Left renal cortex interstitium (tissue), 4 donors: ENCODE data around the gene EZH1. TPM values are rescaled to one million over a fixed set of nuclear protein-coding genes. Genes with fewer than 3 reads are reported as not detected.

Source experiments
- DNase-seq, 4 donors: peaks; one replicate each; pipeline ENCODE4 v3.0.0-alpha.2; 2013; ENCODE audit warnings: low read depth in 4 of 4, low spot score in 2 of 4, missing footprints in 1 of 4
- polyA plus RNA-seq, 4 donors: library from polyadenylated mRNA; unstranded; fragments of 120-200 nt; gene quantifications; one replicate each; pipeline ENCODE4 v1.2.1, GENCODE V29; 2013; ENCODE audit not compliant: insufficient read length in 4 of 4

EZH1 gene
- polyA plus RNA-seq = 10 to 100 TPM; 32.5 to 65.2 (median 51.7) TPM

GRCh38 chr17:42744806-42745617 lies at the start of gene EZH1:
TSS of gene EZH1 (minus strand) at chr17:42745040. CDS start at chr17:42728941, 16,099 bp downstream.
- peak; percentile 75 to 85 (median 84) for DNase-seq

- no peak for DNase-seq
These were observed 47.7 kb upstream of the EZH1 start for GRCh38 chr17:42792545-42792944.

- no peak for DNase-seq
These were observed 47.1 kb upstream of the EZH1 start for GRCh38 chr17:42791948-42792347.

- no peak for DNase-seq
These were observed 42.4 kb upstream of the EZH1 start for GRCh38 chr17:42787266-42787665.

GRCh38 chr17:42784811-42785592 lies 40.2 kb upstream of the EZH1 start:
- DNase-seq = no peak

GRCh38 chr17:42784409-42784808 lies 39.6 kb upstream of the EZH1 start:
- DNase-seq = no peak

GRCh38 chr17:42783791-42784138 lies 38.9 kb upstream of the EZH1 start:
- no peak for DNase-seq

GRCh38 chr17:42783062-42783790 lies 38.4 kb upstream of the EZH1 start:
- no peak for DNase-seq

- no peak for DNase-seq
These were observed 37.6 kb upstream of the EZH1 start for GRCh38 chr17:42782166-42783061.

GRCh38 chr17:42781639-42782165 lies 36.9 kb upstream of the EZH1 start:
- DNase-seq = no peak

GRCh38 chr17:42780851-42781638 lies 36.2 kb upstream of the EZH1 start:
- DNase-seq = no peak

- DNase-seq = no peak
These were observed 35.4 kb upstream of the EZH1 start, which contains the start of gene WNK4 for GRCh38 chr17:42779936-42780850. TSS of gene WNK4 (plus strand) at chr17:42780610. CDS start at chr17:42780699, 89 bp downstream.

- DNase-seq = no peak
These were observed 34.6 kb upstream of the EZH1 start for GRCh38 chr17:42779304-42779935.

GRCh38 chr17:42778570-42778969 lies 33.7 kb upstream of the EZH1 start:
- DNase-seq = no peak

GRCh38 chr17:42775534-42776098 lies 30.8 kb upstream of the EZH1 start:
- no peak for DNase-seq

GRCh38 chr17:42774066-42774745 lies 29.4 kb upstream of the EZH1 start:
- DNase-seq = no peak
